SHP77 (cell line): Measurements from ENCODE around the gene KDM8.
A peak's percentile ranks its signal among the peaks of the same experiment; 100 is the strongest.

ENCODE experiments used
- DNase-seq, 2 experiments: peaks; one replicate each; lab custom pipeline; 2025; lab: John Stamatoyannopoulos, UW

The KDM8 gene

DNA sequence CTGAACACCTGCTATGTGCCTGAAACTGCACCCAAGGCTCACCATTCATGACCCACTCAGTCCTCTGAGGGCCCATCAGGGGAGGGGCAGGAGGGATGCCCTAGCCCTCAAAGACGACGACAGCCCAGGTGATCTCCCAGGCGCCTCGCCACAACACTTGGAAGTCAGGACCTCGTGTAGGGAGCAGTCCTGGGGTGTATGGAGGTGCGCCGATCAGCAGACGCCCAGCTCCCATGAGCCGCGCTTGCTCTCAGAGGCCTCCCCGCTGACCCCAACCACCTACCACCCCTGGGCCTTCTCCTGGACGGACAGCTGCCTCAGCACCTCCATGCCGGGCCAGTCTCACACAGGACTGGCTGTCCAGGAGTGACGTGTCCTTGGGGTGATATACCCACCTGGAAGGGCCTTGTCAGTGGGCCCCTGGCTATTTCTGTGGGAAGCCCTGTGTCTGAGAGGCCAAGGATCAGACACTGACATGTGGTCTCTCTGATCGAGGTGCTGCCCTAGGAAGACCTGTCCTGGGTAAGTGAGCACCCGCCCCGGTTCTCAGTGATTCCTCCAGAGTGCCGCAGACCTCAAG lies 26.7 kb downstream of the KDM8 start:
- no peak for DNase-seq

DNA sequence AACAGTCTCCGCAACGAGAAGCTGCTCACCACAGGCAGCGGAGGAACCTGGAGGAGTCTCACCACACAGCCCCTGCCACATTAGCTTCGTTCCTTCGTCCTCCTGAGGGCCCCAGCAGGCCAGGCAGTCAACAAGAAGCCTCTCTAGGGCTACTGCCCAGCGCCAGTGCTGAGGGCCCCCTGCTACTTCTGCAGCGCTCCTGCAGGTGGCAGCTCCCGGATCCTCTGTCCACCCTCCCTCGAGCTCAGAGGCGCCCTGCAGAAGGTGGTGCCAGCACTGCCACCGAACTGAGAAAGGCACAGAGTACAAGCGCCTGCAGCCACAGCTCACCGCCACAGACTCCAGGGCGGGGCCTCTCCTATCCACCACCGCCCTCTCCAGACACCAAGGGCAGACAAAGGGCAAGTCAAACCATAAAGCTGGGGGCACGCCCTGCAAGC lies 27.3 kb downstream of the KDM8 start:
- DNase-seq, result no peak

DNA sequence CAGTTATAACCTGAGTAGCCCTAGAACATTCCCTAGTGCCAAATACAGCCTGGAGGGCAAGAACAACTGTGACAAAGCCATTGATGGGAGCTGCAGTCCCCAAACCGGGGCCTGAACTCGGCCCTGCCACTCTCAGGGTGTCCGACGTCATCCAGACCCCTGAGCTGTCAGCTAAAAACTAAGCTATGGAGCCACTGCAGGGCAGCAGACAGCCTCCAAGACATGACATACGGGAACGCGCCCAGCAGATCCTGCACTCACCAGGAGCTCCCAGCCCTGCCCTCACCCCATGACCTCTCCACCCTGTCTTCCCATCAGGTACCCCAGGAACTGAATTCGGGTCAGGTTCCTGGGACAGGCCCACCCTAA lies 28.4 kb downstream of the KDM8 start:
- no peak for DNase-seq

DNA sequence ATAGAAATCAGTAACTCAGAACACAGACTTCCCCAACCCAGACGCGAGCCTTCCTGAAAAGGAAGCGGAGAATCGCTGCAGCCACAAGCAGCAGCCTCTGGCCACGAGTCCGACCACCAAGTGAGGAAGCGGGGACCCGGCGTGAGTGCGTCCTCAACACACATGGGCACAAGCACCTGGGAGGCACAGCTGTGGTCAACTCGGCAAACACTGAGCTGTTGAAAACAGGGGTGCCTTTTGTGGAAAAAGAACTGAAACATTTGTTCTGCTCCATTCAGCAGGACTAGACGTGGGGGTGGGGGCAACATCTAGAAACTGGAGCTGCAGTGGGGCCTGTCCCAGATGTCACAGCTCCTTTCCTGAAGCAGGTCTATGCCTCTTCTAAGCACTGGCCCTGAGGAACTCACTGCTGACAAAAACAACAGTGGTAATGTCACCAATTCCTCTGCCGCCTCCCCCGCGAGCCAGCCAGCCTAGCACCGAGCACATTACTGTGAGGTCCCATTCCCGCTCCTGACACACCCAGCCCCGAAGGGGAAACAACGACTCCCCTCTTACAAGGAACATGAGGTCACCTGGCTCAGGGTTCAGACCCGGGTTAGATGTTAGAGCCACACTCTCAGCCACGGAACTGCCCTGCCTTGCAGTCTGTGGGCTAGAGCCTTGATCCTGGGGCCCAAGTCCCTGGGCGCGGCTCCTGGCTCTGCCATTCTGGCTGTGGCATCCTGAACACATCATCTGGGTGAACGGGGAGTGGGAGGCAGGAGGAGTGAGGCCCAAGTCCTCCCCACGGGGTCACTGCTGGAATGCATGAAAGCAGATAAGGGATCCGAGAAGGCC lies 29.0 kb downstream of the KDM8 start:
- DNase-seq, result no peak

DNA sequence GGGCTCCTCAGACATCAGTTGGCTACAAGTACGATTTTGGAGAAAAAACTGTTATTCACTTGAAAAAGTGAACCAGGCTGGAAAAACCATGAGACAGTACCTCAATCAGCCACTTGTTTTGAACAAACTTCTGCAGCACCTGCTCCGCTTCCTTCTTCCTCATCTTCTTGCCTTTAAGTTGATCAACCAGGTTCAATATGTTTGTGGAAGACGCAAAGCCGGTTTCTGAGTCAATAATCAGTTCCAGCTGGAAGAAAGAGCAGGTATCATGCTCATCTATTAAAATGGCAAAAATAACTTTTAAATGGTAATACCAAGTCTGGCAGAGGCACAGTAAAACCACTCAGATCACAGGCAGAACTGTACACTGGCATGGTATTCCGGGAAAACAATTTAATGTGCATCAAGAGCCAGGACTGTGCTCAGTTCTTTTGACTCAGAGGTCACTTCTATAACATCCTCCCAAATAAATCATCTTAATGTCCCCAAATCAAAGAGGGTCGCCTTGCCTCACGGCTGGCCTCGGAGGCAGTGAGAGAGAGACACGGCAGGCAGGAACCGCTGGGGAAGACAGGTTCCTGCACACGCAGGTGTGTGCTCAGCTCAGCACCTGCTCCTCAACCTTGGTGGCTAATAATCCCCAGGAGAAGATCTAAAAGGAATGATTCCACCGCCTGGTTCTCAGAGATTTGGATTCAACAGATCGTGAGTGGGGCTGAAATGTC lies 29.7 kb downstream of the KDM8 start:
- no peak for DNase-seq

DNA sequence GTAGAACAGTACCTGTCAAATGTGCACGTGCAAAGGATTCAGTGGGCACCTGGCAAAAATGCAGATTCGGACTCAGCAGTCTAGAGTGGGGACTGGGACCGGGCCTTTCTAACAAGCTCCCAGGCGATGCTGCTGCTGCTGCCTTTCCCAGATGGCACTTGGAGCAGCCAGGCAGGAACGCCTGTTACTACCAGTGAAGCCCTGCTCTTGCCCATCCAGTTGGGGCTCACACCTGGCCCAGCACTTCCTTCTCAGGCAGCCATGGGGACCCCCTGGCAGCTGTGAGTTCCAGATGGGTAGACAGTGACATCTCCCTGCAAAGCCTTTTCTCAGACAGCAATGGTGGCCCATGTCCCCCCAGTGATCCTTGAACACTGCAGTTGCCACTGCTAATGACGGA lies 30.4 kb downstream of the KDM8 start:
- no peak for DNase-seq

DNA sequence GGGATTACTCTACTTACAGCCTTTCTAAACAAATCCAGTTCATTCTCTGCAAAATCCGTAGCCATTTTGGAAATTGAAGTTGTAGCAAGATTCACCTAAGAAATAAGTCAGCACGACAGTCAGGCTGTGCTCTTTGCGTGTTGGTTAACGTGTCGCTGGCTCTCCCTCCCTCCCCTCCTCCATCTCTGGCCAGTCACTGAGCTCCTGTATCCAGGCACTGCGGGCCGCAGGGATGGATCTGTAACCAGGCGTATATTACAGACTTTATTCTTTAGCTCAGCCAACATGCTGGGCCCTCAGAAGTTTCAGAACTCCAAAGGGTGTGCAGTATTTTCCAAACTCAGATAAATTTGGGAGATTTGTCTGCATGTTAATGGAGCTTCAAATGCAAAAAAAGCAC lies 30.8 kb downstream of the KDM8 start:
- no peak for DNase-seq

DNA sequence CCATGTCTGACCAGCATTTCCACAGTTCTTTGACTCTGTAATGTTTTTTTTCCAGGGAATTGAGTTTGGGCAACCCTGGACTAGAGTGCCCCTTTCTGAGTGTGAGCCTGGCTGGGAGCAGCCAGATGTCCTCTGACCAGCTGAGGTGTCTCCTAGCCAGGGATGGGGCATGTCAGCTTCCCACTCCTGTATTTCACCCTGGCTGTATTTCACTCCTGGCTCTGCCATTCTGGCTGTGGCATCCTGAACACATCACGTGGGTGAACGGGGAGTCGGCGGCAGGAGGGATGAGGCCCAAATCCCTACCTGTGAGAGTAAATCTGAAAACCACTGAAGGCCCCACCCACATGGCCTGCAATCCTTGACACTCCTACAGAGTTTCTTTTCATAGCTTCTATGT lies 31.3 kb downstream of the KDM8 start:
- DNase-seq, result no peak

DNA sequence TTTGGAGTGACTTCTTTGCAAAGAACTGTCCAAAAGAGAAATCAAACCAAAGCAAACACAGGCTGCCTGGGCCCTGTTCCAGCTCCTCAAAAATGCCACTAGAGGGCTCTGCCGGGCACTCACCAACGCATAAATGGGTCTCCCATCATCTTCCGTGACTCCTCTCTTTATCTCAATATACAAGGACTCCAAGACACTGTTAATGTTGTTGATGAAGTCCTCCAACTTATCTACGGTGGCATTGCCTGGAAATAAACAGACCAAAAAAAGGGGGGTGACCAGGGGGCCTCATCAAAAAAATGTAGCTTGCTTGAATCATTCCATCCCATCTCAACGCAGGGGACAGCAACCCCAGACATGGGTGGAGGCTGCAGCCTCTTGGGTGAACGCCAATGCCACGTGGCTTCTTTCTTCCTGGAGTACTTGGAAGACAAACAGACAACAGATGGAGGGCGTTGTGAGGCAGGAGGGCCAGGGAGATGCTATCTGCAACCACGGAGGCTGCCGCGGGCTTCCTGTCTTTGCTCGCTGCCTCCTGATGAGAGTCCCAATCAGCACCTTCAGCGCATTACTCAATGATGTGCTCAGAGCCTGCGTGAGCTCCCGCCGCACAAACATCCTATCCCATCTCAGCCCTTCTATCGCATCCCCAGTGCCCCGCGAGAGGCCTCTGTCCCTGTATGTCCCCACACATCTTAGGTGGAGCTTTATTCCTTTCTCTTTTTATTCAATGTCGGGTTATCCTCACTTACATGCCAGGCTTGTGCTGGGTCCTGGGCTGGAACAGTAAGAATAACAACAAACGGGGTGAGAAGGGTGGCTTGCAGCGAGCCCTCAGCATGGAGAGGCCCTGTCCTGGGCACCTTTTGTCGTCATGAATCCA lies 32.0 kb downstream of the KDM8 start:
- DNase-seq, result peak; percentile 88 to 90

DNA sequence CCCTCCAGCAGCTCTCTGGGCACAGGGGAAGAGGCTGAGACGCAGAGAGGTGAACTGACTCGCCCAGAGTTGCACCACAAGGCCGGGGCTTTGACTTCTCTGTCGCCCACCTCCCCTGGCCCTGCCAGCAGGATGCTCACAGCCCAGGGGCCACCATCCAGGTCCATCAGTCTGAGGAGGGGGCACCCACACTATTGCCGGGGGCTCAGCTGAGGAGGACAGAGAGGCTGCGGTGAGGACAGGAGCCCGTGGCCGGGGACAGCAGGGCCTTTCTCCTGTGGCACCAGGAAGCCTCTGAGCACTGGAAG lies 32.6 kb downstream of the KDM8 start:
- no peak for DNase-seq

DNA sequence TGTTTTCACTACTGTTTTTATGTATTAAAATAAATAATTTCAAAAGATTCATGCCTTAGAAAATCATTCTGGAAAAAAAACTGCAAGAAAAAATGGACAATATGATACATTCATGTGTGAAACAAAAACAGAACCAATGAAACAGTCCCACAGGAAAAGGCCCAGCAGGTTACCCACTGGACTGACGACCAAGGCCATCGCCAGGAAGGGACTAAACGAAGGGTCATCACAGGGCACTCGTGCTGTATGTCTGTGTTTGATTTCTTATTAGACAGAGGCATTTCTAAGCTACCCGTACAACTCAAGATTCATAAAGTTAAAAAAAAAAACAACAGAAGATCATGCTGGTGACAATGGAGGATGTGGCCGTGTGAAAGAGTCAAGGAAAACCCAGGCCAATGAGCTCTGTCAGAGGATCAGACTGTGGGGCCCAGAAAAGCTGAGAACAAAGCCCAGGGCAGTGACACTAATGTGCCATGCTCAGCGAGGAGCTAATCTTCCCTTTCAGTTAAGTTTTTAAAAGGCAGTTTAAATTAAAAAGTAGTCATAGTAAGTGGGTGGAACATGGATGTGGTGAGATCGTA lies 33.4 kb downstream of the KDM8 start:
- no peak for DNase-seq

DNA sequence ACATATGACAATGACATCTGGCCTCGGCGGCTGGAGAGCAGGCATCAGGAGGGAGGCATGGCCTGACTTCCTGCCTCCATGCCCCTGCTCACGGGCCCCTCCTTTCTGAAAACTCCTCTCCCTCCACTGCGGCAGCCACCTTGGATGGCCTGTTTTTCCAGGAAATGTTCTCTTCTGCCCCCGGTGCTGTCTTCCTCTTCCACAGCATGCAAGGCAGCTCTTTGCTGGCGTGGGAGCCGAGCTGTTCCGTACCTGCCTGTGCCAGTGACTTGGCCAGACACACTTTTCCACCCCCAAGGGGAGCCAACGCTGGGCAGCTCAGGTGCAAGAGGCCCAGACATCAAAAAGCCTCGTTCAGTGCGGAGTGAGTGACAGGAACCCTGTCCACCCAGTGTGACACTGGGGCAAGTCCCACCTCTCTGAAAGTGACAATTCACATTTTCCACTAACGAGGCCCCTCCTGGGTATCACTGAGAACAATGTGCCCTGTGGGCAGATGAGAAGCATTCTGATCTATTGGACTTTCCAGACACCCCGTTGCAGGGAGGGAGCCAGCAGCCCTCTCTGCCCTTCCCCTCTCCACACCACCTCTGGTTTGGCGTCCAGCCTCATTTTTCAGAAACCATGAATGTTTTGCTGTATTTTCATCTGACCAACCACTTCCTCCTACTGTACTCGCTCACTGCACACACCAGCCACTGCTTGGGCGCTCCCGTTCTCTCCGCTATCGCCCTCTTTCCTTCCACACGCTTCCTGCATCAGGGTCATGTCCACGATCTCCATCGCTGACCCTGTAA lies 34.1 kb downstream of the KDM8 start:
- no peak for DNase-seq

DNA sequence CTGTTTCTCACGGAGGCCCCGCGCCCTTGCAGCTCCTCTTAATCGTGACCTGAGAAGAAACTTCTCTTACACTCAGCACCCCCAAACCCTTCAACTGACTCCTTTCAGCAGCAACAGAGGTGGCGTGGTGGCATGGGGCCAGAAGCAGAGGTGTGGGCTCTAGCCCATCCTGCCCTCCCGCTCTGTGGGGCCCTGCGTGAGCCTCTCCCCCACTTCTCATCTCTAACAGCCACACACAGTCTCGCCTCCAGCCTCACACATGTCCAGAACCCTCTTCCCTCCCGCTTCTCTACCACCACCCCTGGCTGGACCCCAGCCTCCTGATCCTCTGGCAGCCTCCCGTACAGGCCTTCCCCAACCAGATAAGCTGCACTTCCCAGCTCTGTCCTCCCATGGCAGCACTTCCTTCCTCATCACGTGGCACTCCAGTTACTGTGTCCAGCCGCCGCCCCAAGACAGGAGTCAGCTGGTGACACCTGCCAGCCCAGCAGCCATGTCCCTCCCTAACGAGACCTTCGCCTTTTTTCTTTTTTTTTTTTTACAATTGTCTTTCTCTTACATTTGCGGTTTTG lies 34.8 kb downstream of the KDM8 start:
- no peak for DNase-seq

DNA sequence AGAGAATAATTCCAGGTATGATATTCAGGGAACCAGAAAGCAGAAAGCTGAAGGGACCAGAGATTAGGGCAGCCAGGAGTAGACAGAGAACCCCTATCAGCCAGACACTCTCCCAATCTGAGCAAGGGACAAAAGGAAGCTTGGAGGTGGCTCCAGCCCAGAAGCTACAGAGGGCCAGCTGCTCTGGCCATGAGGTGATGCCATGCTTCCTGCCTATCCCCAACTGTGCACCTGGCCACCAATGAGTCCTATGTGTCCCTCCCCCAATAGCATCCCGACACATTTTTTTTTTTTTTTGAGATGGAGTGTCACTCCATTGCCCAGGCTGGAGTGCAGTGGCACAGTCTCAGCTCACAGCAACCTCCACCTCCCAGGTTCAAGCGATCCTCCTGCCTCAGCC lies 35.3 kb downstream of the KDM8 start:
- peak in 1 of 2 experiments; percentile 22 for DNase-seq

DNA sequence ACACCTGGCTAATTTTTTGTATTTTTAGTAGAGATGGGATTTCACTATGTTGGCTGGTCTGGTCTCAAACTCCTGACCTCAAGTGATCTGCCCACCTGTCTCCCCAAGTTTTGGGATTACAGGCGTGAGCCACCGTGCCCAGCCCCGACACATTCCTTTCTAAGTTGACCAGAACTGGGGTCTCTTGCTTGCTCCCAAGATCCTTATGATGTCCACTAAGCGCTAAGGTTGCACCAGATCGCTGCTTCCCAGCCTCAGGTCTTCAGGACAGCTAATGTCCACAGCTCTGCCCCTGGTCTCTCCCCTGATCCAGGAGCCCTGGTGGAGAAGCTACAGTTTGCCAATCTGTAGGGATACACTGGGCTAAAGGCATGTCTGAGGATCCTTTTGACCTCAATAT lies 35.7 kb downstream of the KDM8 start:
- DNase-seq, result no peak

DNA sequence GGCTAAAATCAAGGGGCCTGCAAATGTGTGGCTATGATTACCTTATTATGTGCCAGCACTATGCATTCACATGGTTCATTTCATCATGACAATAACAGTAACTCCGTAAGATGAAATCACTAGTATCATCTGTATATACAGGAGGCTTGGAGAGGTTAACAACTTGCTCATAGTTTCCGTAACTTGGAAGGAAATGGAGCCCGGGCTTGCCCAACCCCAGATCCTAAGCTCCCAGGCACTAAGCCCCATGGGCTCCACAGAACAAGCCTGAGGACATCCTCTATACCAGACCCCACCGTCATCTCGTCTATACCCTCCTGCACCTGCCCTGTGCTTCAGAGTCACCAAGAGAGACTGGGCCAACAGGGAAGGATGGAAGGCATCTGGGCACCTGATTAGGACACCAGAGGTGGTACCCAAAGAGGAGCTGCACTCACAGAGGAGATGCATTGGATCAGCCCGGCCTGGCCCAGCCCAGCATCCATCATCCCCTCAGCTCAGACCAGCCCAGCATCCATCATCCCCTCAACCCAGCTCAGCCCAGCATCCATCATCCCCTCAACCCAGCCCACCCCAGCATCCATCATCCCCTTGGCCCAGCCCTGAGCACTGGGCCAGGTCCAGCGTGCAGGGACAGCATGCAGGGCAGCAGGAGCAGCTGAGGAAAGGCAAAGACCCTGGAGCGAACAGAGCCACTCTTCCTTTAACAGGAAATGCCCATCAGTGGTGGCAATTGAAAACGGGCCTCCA lies 36.8 kb downstream of the KDM8 start:
- DNase-seq, result no peak

DNA sequence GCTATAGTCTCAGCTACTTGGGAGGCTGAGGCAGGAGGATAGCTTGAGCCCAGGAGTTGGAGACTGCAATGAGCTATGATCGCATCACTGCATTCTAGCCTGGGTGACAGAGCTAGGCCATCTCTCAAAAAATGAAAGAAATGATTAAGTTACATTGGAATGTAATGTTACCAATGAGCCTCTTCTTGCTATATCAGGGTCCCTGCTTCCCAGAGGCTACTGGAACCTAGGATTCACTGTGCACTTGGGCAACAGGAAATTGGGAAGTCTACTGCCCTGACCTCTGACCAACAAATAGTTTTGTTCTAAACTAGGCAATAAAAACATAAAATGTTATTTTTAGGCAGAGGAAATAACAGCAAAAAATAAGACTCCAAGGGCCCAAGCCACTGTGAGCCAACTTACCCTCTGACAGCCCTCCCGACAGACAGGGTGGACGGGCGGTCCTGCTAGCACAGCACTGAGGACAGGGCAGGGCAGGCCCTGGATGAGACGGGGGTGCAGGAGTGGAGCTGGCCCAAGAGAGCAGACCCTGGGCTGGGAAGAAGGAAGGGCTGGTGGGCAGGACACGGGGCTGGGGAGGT lies 37.7 kb downstream of the KDM8 start:
- DNase-seq, result no peak

DNA sequence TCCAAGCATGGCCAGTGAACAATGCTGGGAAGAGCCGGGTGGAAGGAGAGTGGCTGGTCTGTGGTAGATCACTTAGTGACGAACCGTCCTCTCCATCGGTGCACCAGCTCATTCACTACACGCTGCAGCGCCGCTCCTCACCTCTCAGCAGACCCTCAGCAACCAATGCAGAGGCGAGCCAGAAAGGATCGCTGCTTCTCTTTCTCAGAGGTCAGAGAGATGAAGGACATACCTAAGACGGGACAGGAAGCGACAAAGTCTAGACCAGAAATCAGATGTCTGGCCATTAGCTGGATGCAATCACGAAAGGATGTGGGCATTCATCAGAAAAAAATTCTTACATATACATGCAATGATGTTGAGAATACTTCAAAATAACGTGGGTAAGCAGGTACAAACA lies 38.3 kb downstream of the KDM8 start:
- no peak for DNase-seq

DNA sequence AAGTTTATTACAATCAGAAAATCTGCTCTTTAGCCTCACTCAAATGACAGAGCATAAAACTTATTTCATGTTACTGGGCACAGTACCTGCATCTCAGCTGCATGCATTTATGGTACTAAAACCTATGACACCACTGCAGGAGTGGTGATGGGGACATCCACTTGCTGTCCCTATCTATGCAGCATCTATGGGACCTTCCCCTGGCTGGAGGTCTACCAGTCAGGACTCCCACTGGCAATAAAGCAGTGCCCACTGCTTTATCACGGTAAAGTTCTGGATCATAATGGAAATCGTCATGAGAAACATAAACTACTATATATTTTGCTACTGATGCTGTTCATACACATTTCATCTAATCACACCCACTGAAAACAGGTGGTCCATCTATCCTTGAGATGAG lies 39.1 kb downstream of the KDM8 start:
- no peak for DNase-seq
